A673 (cell line): ENCODE measurements around the gene LY86. TPM values are rescaled to one million over a fixed set of nuclear protein-coding genes. Genes with fewer than 3 reads are reported as not detected.
A peak's percentile ranks its signal among the peaks of the same experiment; 100 is the strongest.

Experiments
- BruUV-seq: library from RNA; stranded (reverse); fragments of 400-500 nt; replicated peaks from 2 replicates; lab custom pipeline; 2021; lab: Mats Ljungman, UMichigan
- CTCF ChIA-PET: fragments of 300-600 bp; sonication (Branson Sonifier 250); formaldehyde crosslinking; loops from one replicate; lab custom pipeline; 2022; ENCODE audit warnings: antibody characterized with exemption; lab: Charles Lee
- POLR2A ChIA-PET: fragments of 300-600 bp; sonication (Branson Sonifier 250); formaldehyde crosslinking; loops from one replicate; lab custom pipeline; 2022; ENCODE audit warnings: antibody characterized with exemption; ENCODE audit not compliant: low non-redundant PET; lab: Charles Lee
- DNase-seq: peaks from one replicate; pipeline ENCODE4 v3.0.0-alpha.2; 2015; ENCODE audit warnings: low spot score
- H3K27ac ChIP-seq: fragments of 200-600 bp; sonication (generic); 2 replicates; pipeline ENCODE4 v1.5.1; 2016; ENCODE audit warnings: mixed run types, low read depth, mild to moderate bottlenecking, mixed read lengths, antibody characterized with exemption, low read length; ENCODE audit not compliant: poor library complexity, severe bottlenecking
- H3K27me3 ChIP-seq: fragments of 200-600 bp; sonication (generic); replicated peaks from 2 replicates; pipeline ENCODE4 v1.6.1; 2017; ENCODE audit warnings: mixed run types, low read depth, mild to moderate bottlenecking, mixed read lengths, antibody characterized with exemption, low read length; ENCODE audit not compliant: insufficient read depth, poor library complexity
- H3K36me3 ChIP-seq: fragments of 200-600 bp; sonication (generic); 2 replicates; pipeline ENCODE4 v1.6.1; 2016; ENCODE audit warnings: mixed run types, mild to moderate bottlenecking, mixed read lengths, antibody characterized with exemption, low read length; ENCODE audit not compliant: insufficient read depth, poor library complexity, severe bottlenecking
- H3K4me1 ChIP-seq: fragments of 200-600 bp; sonication (generic); 2 replicates; pipeline ENCODE4 v1.6.1; 2017; ENCODE audit warnings: mixed run types, mild to moderate bottlenecking, mixed read lengths, antibody characterized with exemption, low read length; ENCODE audit not compliant: insufficient read depth, poor library complexity, severe bottlenecking
- H3K4me3 ChIP-seq: fragments of 200-600 bp; sonication (generic); 2 replicates; pipeline ENCODE4 v1.5.1; 2016; ENCODE audit warnings: low read depth, mixed run types, mild to moderate bottlenecking, mixed read lengths, low read length; ENCODE audit not compliant: poor library complexity, severe bottlenecking
- H3K9me3 ChIP-seq: fragments of 200-600 bp; sonication (generic); 2 replicates; pipeline ENCODE4 v1.6.1; 2016; ENCODE audit warnings: mixed run types, low read depth, mild to moderate bottlenecking, mixed read lengths, antibody characterized with exemption, low read length; ENCODE audit not compliant: poor library complexity, severe bottlenecking
- CTCF ChIP-seq: fragments of 300-800, 200-600 bp; sonication (generic); conservative IDR thresholded peaks from 2 replicates; pipeline ENCODE4 v1.5.1; 2017; ENCODE audit warnings: low read depth, mild to moderate bottlenecking, antibody characterized with exemption, low read length, moderate library complexity, mixed read lengths
- EZH2 ChIP-seq: fragments of 200-600 bp; sonication (generic); IDR thresholded peaks from 2 replicates; pipeline ENCODE4 v1.6.1; 2017; ENCODE audit warnings: borderline replicate concordance, low read depth, mild to moderate bottlenecking, mixed read lengths, antibody characterized with exemption, low read length; ENCODE audit not compliant: poor library complexity, severe bottlenecking
- intact Hi-C: fragments of 100-400 bp; cut with micrococcal nuclease; formaldehyde crosslinking; loops from one replicate; pipeline ENCODE4 v1.10.0; 2022; ENCODE audit not compliant: unreplicated experiment
- total RNA-seq: library from RNA; stranded (reverse); gene quantifications from 2 replicates; pipeline ENCODE4 v1.2.3, GENCODE V29; 2021

LY86 gene
- total RNA-seq, 1 experiment from 2014 or later, result not detected

- ChIA-PET CTCF (interaction anchor here (0.5 to 1.8 kb wide), 7 partner anchors 9 to 1363 kb away, joined by 3 to 8 read pairs (median 5); no protein-coding TSS in a partner anchor), POLR2A (no interaction called here)
- peak; percentile 91 for TF ChIP-seq CTCF
- no peak for TF ChIP-seq EZH2
- H3K9me3 ChIP-seq, result no peaks in the 10 kb centered on the region
- H3K27ac ChIP-seq, result no peak overlapping the region
- DNase-seq, result peak; percentile 87
- no TSS peak for BruUV-seq
- peak overlapping the region; percentile 37 for H3K4me3 ChIP-seq
- no peaks in the 10 kb centered on the region for H3K36me3 ChIP-seq
- H3K27me3 ChIP-seq, result no peaks in the 10 kb centered on the region
- peaks cover 6% of the 10 kb centered on the region for H3K4me1 ChIP-seq
- intact Hi-C loops, result loop anchor here (1.0 to 10.0 kb wide), 4 partner anchors 490 to 1402 kb away; no protein-coding TSS in a partner anchor
These were observed 41.2 kb upstream of the LY86 start for GRCh38 chr6:6547110-6547879.

GRCh38 chr6:6556161-6556737 lies 32.3 kb upstream of the LY86 start:
- peak; percentile 30 for DNase-seq
- CTCF ChIA-PET, result interaction anchor here (0.5 kb wide), 1 partner anchor 1552 kb away, joined by 6 read pairs; the partner anchor contains the start of gene RPP40
- POLR2A ChIA-PET, result interaction anchor here (0.6 kb wide), 1 partner anchor 1258 kb away, joined by 3 read pairs; no protein-coding TSS in a partner anchor
- Histone ChIP-seq H3K9me3 (no peaks in the 10 kb centered on the region), H3K27me3 (no peaks in the 10 kb centered on the region), H3K36me3 (no peaks in the 10 kb centered on the region), H3K4me1 (peaks cover 8% of the 10 kb centered on the region), H3K27ac (peak overlapping the region; percentile 48), H3K4me3 (no peak overlapping the region)
- TF ChIP-seq CTCF, result no peak
- no peak for TF ChIP-seq EZH2
- no TSS peak for BruUV-seq
- intact Hi-C loops, result loop anchor here (5.0 to 10.0 kb wide), 2 partner anchors 686 to 1059 kb away; no protein-coding TSS in a partner anchor

GRCh38 chr6:6556738-6557503 lies 31.6 kb upstream of the LY86 start:
- intact Hi-C loops, result loop anchor here (5.0 to 10.0 kb wide), 2 partner anchors 685 to 1058 kb away; no protein-coding TSS in a partner anchor
- no peak overlapping the region for H3K4me3 ChIP-seq
- BruUV-seq, result no TSS peak

More at GRCh38 chr6:6556738-6557503, 31.6 kb upstream of the LY86 start:
- Histone ChIP-seq H3K4me1 (peaks cover 8% of the 10 kb centered on the region), H3K27me3 (no peaks in the 10 kb centered on the region), H3K9me3 (no peaks in the 10 kb centered on the region), H3K27ac (peak overlapping the region; percentile 48), H3K36me3 (no peaks in the 10 kb centered on the region)
- POLR2A ChIA-PET, result interaction anchor here (0.6 kb wide), 1 partner anchor 1257 kb away, joined by 3 read pairs; no protein-coding TSS in a partner anchor
- TF ChIP-seq CTCF (peak; percentile 97), EZH2 (no peak)
- DNase-seq, result peak; percentile 74
- CTCF ChIA-PET, result interaction anchor here (0.5 to 0.6 kb wide), 3 partner anchors 47 to 1553 kb away, joined by 3 to 6 read pairs (median 3); partner anchors contain the start of gene RPP40
